NOMO-1 treated with dmso at 0.1 percent for 144 hours (cell line): ENCODE data around the gene PFKL.
"Not testable (repeated sequence)": the region's sequence is repeated elsewhere in the genome, so short reads cannot be mapped to it uniquely, and the experiment has no call there.

Experiments
- DNase-seq: peaks from one replicate; lab custom pipeline; 2025; ENCODE audit not compliant: unreplicated experiment; lab: John Stamatoyannopoulos, UW

PFKL gene

DNA sequence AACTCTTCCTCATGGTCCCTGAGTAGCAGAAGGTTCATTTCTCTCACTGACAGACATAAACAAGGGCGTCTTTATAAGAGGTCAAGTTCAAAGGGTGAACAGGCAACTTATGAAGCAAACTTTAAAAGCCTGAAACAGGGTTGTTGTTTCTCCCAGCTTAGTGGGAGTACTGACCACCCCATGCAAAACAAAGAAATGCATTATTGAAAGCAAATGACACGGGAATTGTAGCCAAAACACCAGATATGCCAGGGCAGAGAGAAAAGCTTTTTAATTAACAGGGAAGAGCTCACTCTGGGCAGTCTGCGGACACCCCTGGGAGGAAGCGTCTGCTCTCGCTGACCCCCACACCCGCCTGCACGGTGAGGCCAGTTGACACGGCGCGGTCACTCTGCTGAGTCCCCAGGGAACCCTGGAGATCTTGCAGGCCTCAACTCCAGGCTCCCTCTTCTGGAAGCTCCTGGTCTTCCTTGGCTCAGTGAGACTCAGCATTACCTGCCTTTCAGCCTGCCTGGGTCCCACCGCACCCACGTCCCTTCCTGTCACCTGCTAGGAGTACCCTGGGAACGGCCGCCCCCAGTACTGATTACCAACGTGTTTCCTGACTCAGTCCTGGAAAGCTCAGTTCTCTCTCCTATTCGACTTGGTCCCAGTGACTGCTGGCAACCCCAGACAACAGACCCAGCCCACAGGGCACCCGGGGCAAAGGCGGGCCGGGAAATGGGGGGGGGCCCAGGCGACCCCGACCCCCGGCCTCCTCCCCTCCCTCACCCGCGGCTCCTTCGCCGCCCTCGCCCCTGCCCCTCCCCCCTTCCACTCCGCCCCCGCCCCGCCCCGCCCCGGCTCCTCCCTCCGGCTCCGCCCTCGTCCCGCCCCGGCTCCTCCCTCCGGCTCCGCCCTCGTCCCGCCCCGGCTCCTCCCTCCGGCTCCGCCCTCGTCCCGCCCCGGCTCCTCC is 38.4 kb downstream of the PFKL start:
- DNase-seq, result peak; percentile 7

DNA sequence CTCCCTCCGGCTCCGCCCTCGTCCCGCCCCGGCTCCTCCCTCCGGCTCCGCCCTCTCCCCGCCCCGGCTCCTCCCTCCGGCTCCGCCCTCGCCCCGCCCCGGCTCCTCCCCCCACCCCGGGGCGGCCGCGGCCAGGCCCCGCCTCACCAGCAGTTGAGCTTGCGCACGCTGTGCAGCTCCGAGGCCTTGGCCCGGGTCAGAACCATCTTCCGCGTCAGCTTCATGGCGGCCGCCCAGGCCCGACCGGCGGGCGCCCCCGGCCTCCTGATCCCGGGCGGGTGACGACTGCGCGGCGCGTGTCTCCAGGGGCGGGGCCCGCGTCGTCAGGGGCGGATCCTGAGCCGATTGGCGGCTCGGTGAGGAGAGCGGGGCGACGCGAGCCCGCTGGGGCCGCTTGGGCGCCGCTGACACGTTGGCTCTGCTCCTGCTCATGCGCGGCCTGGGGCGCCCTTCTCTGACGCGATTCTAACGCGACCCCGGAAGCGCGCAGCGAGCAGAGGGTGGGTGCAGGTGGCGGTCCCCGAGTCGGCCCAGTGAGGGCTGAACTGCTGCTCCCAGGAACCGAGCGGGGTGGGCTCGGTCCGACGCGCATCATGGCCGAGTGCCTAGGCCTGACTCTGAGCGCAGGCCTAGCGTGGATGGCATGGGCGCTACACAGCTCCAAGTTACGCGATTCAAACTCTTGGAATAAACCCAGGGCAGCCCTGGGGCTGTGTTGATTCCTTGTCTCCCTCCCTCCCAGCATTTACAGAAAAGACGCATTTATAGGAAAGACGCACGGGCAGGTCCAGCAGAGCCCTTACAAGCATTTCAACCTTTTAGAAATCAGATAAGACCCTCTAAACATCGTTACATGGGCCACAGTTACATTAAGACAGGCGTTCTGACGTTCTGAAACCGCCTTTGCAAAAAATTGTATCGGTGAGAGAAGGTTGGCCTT is 39.4 kb downstream of the PFKL start, which contains the start of gene CFAP410:
TSS of gene CFAP410 (minus strand) at position 420 of the 940 bp plus-strand sequence. CDS start at position 224, 196 bp downstream.
- DNase-seq, result peak; percentile 92

DNA sequence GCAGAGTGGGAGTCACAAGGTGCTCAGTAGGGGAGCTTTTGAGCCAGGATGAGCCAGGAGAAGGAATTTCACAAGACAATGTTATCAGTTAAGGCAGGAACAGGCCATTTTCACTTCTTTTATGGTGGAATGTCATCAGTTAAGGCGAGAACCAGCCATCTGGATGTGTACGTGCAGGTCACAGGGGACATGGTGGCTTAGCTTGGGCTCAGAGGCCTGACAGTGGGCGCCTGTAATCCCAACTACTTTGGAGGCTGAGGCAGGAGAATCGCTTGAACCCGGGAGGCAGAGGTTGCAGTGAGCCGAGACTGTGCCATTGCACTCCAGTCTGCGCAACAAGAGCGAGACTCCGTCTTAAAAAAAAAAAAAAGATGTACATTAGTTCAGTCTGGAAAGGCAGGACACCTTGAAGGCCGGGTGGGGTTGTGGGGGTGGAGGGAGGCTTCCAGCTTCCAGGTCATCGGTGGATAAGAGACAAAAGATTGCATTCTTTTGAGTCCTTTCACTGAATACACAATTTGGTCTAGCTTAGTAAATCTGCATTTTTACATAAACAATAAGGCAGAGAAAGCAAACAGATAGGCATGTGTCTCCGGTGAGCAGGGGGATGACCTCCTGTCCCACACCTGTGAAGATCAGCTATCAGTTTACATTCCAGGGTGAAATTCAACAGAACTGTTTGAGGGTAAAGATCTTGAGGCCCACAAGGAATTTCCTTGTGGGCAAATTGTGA is 42.0 kb downstream of the PFKL start:
- DNase-seq, result not testable (repeated sequence)

DNA sequence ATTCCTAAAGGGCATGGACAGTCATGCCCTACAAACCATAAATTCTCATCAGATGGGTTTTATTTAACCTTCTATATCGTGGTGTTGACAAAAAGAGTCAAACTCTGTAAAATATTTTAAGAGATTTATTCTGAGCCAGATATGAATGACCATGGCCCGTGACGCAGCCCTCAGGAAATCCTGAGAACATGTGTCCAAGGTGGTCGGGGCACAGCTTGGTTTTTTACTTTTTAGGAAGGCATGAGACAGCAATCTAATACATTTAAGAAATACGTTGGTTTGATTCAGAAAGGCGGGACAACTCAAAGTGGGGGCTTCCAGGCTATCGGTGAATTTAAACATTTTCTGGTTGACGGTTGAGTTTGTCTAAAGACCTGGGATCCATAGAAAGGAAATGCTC is 43.1 kb downstream of the PFKL start:
- not testable (repeated sequence) for DNase-seq

DNA sequence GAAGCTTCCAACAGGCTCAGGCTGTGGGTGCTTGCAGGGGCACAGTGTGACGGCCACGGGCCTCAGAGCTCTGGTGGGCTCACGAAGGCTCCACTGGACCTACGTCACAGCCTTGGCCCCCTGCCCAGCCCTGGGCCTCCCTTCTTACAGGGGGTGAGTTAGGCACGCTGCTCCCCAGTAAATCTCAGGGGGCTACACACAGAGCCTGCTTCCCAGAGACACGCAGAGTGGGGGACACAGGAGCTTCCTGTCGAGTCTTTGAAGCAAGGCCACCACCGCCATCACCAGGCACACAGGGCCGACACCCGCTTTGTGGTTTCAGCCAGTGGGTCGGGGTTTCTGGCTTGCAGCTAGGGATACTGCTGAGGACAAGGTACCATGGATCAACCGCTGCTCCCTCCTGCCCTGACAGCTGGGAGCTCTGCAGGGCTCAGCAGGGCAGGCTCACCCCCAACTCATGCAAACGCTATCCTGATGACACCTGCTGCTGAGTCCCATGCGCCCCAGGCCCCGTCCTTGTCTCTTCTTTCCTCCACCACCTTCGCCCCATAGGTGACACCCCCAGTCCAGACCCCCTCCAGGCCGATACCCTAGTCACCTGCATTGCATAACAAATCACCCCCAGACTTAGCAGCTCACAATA is 44.8 kb downstream of the PFKL start:
- no peak for DNase-seq

GRCh38 chr21:44345495-44345894 is 45.6 kb downstream of the PFKL start:
- DNase-seq, result no peak

GRCh38 chr21:44347911-44348451 is 48.1 kb downstream of the PFKL start:
- no peak for DNase-seq

DNA sequence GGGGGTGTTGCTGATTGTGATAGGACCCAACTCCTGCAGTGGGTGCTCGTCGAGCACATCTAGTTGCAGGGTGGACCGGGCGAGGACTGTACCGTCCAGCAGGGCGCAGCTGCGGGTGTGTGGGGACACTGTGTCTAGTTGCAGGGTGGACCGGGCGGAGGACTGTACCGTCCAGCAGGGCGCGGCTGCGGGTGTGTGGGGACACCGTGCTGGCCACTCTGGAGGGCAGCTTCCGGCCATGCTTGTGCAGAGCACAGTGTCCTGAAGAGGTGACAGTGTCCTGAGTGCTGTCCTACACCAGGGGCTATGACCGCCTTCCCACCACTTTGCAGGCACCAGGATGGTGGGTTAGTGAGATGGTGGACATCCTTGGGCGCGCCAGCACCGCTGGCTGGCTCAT is 49.0 kb downstream of the PFKL start:
- no peak for DNase-seq

GRCh38 chr21:44349416-44349846 is 49.6 kb downstream of the PFKL start:
- DNase-seq, result no peak

DNA sequence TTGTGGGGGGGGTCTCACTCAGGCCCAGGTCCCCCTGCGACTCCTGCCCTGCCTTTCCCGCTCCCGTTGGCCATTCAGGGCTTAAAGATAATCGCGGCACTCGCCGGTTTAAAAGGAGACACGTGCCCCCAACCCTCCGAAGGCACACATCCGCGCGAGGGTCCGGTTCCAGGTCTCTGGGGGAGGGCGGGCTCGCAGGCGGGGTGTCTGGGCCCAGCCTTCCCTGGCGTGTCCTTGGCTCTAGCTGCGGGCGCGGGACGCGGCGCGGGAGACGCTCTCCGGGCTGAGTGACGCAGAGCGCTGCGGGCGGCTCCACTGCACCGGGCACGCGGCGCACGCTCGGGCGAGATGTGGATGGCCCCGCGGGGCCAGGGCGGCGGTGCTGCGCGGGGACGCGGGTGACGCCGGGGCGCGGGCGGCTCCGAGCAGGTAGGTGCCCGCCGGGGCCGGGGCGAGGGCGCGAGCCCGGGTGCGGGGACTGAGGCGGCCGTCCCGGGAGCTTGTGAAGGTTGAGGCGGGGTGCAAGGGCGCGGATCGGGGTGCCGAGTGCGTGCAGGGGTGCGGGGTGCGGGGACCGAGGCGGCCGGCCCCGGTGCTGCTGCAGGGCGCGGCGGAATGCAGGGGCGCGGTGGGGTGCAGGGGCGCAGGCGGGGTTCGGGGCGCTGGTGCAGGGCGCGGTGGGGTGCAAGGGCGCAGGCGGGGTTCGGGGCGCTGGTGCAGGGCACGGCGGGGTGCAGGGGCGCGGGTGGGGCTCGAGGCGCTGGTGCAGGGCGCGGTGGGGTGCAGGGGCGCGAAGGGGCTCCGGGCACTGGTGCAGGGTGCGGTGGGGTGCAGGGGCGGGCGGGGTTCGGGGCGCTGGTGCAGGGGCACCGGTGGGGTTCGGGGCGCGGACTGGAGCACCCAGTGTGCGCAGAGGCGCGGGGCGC is 50.3 kb downstream of the PFKL start:
- no peak for DNase-seq

DNA sequence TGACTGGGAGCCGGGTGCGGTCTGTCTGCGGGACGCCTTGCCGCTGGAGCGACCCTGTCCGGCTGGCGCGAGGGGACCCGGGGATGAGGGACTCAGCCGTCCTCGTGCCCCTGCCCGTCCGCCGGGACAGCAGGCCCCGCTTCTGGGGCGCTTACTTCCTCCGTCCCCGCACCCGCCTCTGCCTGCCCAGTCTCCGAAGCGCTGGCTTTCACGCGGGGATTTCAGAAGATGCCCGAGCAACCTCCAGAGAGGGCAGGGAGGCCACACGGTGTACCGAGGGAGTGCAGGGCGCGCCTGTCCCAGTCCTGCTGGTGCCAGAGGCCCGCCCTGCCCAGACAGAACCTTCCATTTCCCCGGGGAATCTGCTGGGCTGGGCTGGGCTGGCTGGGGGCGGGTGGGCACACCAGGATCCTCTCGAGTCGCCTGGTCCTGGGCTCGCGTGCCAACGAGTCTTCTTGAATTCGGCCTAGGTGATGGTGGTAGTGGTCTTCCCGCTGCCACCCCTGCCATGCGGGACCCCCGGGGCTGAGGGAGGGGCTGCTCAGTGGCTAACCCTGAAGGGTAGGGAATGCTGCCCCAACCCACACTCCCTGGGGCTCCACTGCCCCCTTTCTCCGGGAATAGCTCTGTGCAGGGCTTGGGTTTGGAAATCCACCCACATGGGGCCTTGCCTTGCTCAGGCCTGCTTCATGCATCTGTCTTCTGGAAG is 51.1 kb downstream of the PFKL start:
- no peak for DNase-seq

GRCh38 chr21:44351535-44352252 is 51.8 kb downstream of the PFKL start:
- no peak for DNase-seq

GRCh38 chr21:44352253-44352860 is 52.5 kb downstream of the PFKL start:
- DNase-seq, result no peak

GRCh38 chr21:44353191-44353970 is 53.5 kb downstream of the PFKL start, which contains the start of gene TRPM2:
Gene TRPM2 (plus strand): TSS chr21:44353621. CDS start chr21:44353701, 80 bp downstream.
- peak; percentile 84 for DNase-seq

- DNase-seq, result peak; percentile 87
Observed at GRCh38 chr21:44354001-44354405, 54.1 kb downstream of the PFKL start.
